Activated CD8-positive, alpha-beta T cell treated with anti-CD3 and anti-CD28 coated beads for 36 hours (primary cell): ENCODE results near the gene SPG11. TPM values are rescaled to one million over a fixed set of nuclear protein-coding genes. Genes with fewer than 3 reads are reported as not detected.

Experiments used
- ATAC-seq: fragments of 200-7000 bp; cut with Tn5 transposase; one replicate; pipeline ENCODE4 v1.10.0; 2021; ENCODE audit warnings: mild to moderate bottlenecking, moderate library complexity
- CTCF ChIA-PET: fragments of 350-600 bp; sonication (Branson Sonifier 250); formaldehyde crosslinking; loops from one replicate; lab custom pipeline; 2021; ENCODE audit warnings: antibody characterized with exemption; lab: Charles Lee
- POLR2A ChIA-PET: fragments of 350-600 bp; sonication (Branson Sonifier 250); formaldehyde crosslinking; loops from one replicate; lab custom pipeline; 2021; ENCODE audit warnings: antibody characterized with exemption; lab: Charles Lee
- DNase-seq: peaks from one replicate; pipeline ENCODE4 v3.0.0-alpha.2; 2020
- H3K27ac Mint-ChIP-seq: one replicate; pipeline ENCODE4 v1.8.0; 2021; ENCODE audit warnings: mild to moderate bottlenecking, mixed read lengths
- H3K27me3 Mint-ChIP-seq: one replicate; pipeline ENCODE4 v1.8.0; 2021; ENCODE audit warnings: mixed read lengths
- H3K36me3 Mint-ChIP-seq: one replicate; pipeline ENCODE4 v1.8.0; 2021; ENCODE audit warnings: low read depth, mixed read lengths
- H3K4me1 Mint-ChIP-seq: one replicate; pipeline ENCODE4 v1.8.0; 2021; ENCODE audit warnings: low read depth, mixed read lengths
- H3K4me3 Mint-ChIP-seq: one replicate; pipeline ENCODE4 v1.8.0; 2021; ENCODE audit warnings: mild to moderate bottlenecking, moderate library complexity, mixed read lengths
- H3K9me3 Mint-ChIP-seq: one replicate; pipeline ENCODE4 v1.8.0; 2021; ENCODE audit warnings: mixed read lengths
- intact Hi-C: fragments of 100-400 bp; cut with micrococcal nuclease; formaldehyde crosslinking; loops from one replicate; pipeline ENCODE4 v1.10.0; 2022
- total RNA-seq, 2 experiments: library from RNA; stranded (reverse); gene quantifications; one replicate each; pipeline ENCODE4 v1.2.3, GENCODE V29; 2021
- TF ChIP-seq, protein P1 (sequence below): fragments of 200-600 bp; IDR thresholded peaks from one replicate; pipeline ENCODE4 v1.8.0; 2022; ENCODE audit warnings: antibody characterized with exemption, mild to moderate bottlenecking

SPG11 gene
- total RNA-seq, 2 experiments from 2014 or later = 68.6 to 71.5 TPM

DNA sequence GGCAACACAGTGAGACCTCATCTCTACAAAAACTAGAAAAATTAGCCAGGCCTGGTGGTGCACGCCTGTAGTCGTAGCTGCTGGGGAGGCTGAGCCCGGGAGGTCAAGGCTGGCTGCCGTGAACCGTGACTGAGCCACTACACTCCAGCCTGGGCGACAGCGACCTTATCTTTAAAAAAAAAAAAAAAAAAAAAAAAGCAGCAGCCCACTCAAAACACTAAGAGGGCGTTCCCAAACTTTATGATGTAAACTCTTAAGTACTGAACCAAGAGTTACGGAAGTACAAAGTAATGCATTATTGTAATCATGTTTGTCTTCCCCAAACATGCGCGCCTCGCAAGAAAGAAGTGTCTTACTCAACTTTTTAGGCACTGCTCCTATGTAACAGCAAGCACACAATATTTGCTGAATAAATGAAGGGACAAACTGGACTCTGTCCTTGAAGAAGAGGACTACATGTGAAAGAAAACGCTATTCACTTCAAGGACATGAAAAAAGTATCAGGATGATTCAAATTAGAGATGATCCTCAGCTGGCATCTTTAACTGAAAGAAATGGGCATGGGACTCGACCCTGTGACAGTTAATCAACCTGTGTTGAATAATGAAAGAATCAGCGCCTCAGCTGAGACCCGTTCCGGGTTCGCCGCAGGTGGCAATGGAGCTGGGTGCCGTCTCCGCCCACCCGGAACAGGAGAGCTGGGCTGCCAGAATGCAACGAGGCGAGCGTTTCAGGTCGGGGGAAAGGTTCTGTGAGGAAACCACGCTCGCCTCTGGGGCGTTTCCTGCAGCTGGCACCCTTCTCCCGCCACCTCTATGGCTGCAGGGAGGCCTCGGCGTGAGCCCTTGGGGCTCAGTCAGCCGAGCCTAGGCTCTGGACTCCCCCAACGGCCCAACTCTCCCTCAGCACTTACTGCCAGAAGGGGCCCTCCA lies 718 bp downstream of the SPG11 start:
- peak; percentile 55 for ATAC-seq
- intact Hi-C loops = loop anchor here (1.0 to 5.0 kb wide), 2 partner anchors 49 to 85 kb away; partner anchors contain the start of genes B2M and PATL2
- TF ChIP-seq, protein P1, sequence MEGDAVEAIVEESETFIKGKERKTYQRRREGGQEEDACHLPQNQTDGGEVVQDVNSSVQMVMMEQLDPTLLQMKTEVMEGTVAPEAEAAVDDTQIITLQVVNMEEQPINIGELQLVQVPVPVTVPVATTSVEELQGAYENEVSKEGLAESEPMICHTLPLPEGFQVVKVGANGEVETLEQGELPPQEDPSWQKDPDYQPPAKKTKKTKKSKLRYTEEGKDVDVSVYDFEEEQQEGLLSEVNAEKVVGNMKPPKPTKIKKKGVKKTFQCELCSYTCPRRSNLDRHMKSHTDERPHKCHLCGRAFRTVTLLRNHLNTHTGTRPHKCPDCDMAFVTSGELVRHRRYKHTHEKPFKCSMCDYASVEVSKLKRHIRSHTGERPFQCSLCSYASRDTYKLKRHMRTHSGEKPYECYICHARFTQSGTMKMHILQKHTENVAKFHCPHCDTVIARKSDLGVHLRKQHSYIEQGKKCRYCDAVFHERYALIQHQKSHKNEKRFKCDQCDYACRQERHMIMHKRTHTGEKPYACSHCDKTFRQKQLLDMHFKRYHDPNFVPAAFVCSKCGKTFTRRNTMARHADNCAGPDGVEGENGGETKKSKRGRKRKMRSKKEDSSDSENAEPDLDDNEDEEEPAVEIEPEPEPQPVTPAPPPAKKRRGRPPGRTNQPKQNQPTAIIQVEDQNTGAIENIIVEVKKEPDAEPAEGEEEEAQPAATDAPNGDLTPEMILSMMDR = no peak
- POLR2A ChIA-PET = interaction anchor here (0.6 to 39.8 kb wide), 28 partner anchors 9 to 130 kb away, joined by 3 to 1862 read pairs (median 5); partner anchors contain the start of genes B2M, PATL2 and TRIM69
- peak overlapping the region; percentile 97 for H3K27ac Mint-ChIP-seq
- peaks cover 21% of the 10 kb centered on the region for H3K36me3 Mint-ChIP-seq
- H3K27me3 Mint-ChIP-seq = no peaks in the 10 kb centered on the region
- no peaks in the 10 kb centered on the region for H3K9me3 Mint-ChIP-seq
- H3K4me1 Mint-ChIP-seq = peaks cover 50% of the 10 kb centered on the region
- DNase-seq = peak; percentile 91
- H3K4me3 Mint-ChIP-seq = peak overlapping the region; percentile 93
- CTCF ChIA-PET = interaction anchor here (1.0 to 9.3 kb wide), 26 partner anchors 10 to 126 kb away, joined by 3 to 197 read pairs (median 6); partner anchors contain the start of genes B2M, PATL2 and TRIM69

DNA sequence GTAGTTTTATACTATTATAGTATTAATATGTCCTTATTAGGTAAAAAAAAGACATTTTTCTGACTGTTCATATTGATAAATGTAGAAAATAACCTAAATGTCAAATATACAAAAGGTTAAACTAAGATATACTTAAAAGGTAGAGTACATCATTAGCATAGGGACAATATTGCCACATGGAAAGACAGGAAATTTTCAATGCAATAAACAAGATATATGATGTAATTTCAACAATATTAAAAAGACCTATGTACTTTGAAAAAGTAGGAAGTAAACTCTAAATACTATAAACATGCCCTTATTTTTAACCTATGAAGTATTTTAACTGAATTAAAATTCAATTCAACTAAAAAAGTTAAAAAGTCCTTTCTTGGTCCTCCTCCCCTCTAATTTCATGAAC lies 1.9 kb downstream of the SPG11 start:
- H3K4me3 Mint-ChIP-seq = peak overlapping the region; percentile 93
- ChIA-PET POLR2A (interaction anchor here (1.7 to 39.8 kb wide), 5 partner anchors 16 to 82 kb away, joined by 3 to 1862 read pairs (median 9); partner anchors contain the start of genes B2M, PATL2 and TRIM69), CTCF (interaction anchor here (1.4 to 9.3 kb wide), 6 partner anchors 51 to 77 kb away, joined by 5 to 197 read pairs (median 44); partner anchors contain the start of genes B2M, PATL2 and TRIM69)
- peaks cover 48% of the 10 kb centered on the region for H3K4me1 Mint-ChIP-seq
- intact Hi-C loops = loop anchor here (5.0 kb wide), 1 partner anchor 84 kb away; no protein-coding TSS in a partner anchor
- no peaks in the 10 kb centered on the region for H3K27me3 Mint-ChIP-seq
- ATAC-seq = no peak
- peak overlapping the region; percentile 72 for H3K27ac Mint-ChIP-seq
- no peaks in the 10 kb centered on the region for H3K9me3 Mint-ChIP-seq
- H3K36me3 Mint-ChIP-seq = peaks cover 28% of the 10 kb centered on the region
- TF ChIP-seq, protein P1 = no peak
- no peak for DNase-seq

DNA sequence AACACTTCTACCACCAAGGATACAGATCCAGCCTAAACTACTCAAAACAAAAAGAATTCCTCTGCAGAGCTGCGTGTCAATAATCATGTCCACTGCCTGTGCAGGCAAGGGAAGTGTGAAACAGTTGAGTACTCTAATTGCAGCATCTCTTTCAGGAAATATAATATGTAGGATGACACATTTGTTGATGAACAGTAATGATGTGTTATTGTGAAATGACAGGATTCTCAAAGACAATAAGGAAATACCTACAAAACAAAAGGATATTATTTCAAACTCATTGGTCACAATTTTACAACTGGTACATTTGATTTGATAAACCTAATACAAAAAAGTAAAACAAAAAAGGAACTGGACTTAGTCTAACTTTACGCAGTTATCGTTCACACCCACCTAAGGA lies 4.4 kb downstream of the SPG11 start:
- ChIA-PET POLR2A (interaction anchor here (39.8 kb wide), 1 partner anchor 63 kb away, joined by 1862 read pairs; the partner anchor contains the start of genes B2M, PATL2 and TRIM69), CTCF (interaction anchor here (1.1 to 2.2 kb wide), 3 partner anchors 8 to 78 kb away, joined by 4 to 9 read pairs (median 5); partner anchors contain the start of gene TRIM69)
- Mint-ChIP-seq H3K4me3 (no peak overlapping the region), H3K36me3 (peaks cover 41% of the 10 kb centered on the region), H3K27ac (no peak overlapping the region), H3K9me3 (no peaks in the 10 kb centered on the region), H3K4me1 (peaks cover 39% of the 10 kb centered on the region), H3K27me3 (no peaks in the 10 kb centered on the region)
- DNase-seq (no peak), ATAC-seq (no peak)
- TF ChIP-seq, protein P1 = no peak
- intact Hi-C loops = no loop called here

DNA sequence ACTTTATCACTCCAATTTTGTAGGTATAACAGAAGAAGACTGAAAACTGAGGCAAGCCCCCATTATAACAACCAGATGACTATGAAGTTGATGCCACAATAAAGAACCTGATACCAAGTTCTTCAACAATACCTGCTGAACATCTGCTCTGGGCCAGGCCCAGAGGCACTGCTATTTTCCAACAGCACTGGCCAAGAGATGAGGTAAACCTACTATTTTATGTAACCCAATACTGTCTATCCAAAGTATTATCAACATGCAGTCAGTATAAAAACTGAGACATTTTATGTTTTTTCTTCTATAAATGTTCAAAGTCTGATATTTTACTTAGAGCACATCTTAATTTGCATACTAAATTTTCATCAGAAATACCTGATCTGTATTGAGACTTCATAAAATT lies 6.1 kb downstream of the SPG11 start:
- H3K27ac Mint-ChIP-seq = no peak overlapping the region
- no peak for ATAC-seq

More for the DNA sequence above, 6.1 kb downstream of the SPG11 start:
- ChIA-PET CTCF (interaction anchor here (0.8 to 2.3 kb wide), 5 partner anchors 18 to 80 kb away, joined by 3 to 19 read pairs (median 4); partner anchors contain the start of gene TRIM69), POLR2A (interaction anchor here (1.8 to 39.8 kb wide), 2 partner anchors 10 to 64 kb away, joined by 6 to 1862 read pairs; partner anchors contain the start of genes B2M, PATL2 and TRIM69)
- DNase-seq = no peak
- Mint-ChIP-seq H3K4me3 (no peak overlapping the region), H3K4me1 (peaks cover 36% of the 10 kb centered on the region), H3K9me3 (no peaks in the 10 kb centered on the region), H3K36me3 (peaks cover 41% of the 10 kb centered on the region), H3K27me3 (no peaks in the 10 kb centered on the region)
- intact Hi-C loops = no loop called here
- TF ChIP-seq, protein P1 = no peak
